ENCODE data around the gene RSBN1L. TPM values are rescaled to one million over a fixed set of nuclear protein-coding genes. Genes with fewer than 3 reads are reported as not detected.

RSBN1L gene
- polyA plus RNA-seq, 1 of the 3 experiments (the other 2 are of a cell fraction) = 6.5 TPM

DNA sequence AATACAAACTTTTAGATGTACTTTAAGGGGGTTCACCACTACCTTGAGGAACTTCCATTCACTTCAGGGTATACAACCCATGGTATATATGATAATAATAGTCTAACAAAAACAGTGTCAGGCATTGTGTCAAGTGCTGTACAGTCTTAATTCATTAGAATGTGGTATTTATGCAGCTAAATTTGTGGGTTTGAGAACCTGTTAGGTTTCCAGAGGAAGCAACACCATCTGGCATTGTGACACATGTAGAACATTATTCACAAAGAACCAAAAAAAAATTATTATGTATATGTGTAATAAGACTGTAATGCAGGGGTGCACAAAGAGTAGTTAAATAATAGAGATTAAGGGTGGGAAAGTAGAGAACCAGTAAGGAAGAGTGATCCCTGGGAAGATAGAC lies 75.6 kb downstream of the RSBN1L start:
- TF ChIP-seq RXRA (IDR thresholded peaks at IDR 0.05; ENCODE audit: borderline replicate concordance, low read depth) (no peak), SMC3 (IDR thresholded peaks at IDR 0.05; ENCODE audit: low read depth, low read length) (no peak), FOSL2 (IDR thresholded peaks at IDR 0.05; ENCODE audit: borderline replicate concordance, low read depth) (no peak), MXI1 (IDR thresholded peaks at IDR 0.05; ENCODE audit: low read depth, low read length) (no peak), TCF12 (IDR thresholded peaks at IDR 0.05) (no peak), RCOR1 (IDR thresholded peaks at IDR 0.05; ENCODE audit: low read length) (no peak), YY1 (IDR thresholded peaks at IDR 0.05; ENCODE audit: low read depth) (no peak)
- TF ChIP-seq, protein P1, sequence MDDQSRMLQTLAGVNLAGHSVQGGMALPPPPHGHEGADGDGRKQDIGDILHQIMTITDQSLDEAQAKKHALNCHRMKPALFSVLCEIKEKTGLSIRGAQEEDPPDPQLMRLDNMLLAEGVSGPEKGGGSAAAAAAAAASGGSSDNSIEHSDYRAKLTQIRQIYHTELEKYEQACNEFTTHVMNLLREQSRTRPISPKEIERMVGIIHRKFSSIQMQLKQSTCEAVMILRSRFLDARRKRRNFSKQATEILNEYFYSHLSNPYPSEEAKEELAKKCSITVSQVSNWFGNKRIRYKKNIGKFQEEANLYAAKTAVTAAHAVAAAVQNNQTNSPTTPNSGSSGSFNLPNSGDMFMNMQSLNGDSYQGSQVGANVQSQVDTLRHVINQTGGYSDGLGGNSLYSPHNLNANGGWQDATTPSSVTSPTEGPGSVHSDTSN (IDR thresholded peaks at IDR 0.05) = no peak
- TF ChIP-seq, protein P2, sequence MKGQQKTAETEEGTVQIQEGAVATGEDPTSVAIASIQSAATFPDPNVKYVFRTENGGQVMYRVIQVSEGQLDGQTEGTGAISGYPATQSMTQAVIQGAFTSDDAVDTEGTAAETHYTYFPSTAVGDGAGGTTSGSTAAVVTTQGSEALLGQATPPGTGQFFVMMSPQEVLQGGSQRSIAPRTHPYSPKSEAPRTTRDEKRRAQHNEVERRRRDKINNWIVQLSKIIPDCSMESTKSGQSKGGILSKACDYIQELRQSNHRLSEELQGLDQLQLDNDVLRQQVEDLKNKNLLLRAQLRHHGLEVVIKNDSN (IDR thresholded peaks at IDR 0.05; ENCODE audit: borderline replicate concordance, low read depth) = no peak
- Histone ChIP-seq H3K27me3 (ENCODE audit: insufficient read depth) (no peaks in the 10 kb centered on the region), H3K9ac (no peak overlapping the region), H2AFZ (ENCODE audit: low read depth) (no peak overlapping the region), H3K4me1 (ENCODE audit: control insufficient read depth in 1 of 2, insufficient read depth in 2 of 2, low read depth in 1 of 2, low read length in 1 of 2) (no peaks in the 10 kb centered on the region), H3K9me3 (peaks cover 9% of the 10 kb centered on the region), H3K27ac (ENCODE audit: low read depth in 2 of 2, low read length in 1 of 2) (no peak overlapping the region), H3K79me2 (ENCODE audit: insufficient read depth) (0 out of 2 replicates have a peak, but pooled peaks cover 4% of the 10 kb centered on the region), H3F3A (replicated peaks; ENCODE audit: insufficient read depth) (peaks cover under 1% of the 10 kb centered on the region), H3K4me3 (ENCODE audit: low read depth in 2 of 2, low read length in 1 of 2) (no peak overlapping the region), H3K4me2 (no peak overlapping the region), H3K36me3 (replicated peaks in 1 of 2; ENCODE audit: control insufficient read depth in 1 of 2, insufficient read depth in 2 of 2, low read length in 1 of 2) (peaks cover 19 to 59% of the 10 kb centered on the region in 2 experiments), H4K20me1 (ENCODE audit: insufficient read depth) (no peaks in the 10 kb centered on the region), H3K9me2 (no peaks in the 10 kb centered on the region)
- DNase-seq = no peak
- CTCF ChIA-PET = interaction anchor here (0.8 to 1.2 kb wide), 3 partner anchors 69 to 120 kb away, joined by 3 to 7 read pairs (median 4); no protein-coding TSS in a partner anchor
- POLR2A ChIA-PET = no interaction called here

DNA sequence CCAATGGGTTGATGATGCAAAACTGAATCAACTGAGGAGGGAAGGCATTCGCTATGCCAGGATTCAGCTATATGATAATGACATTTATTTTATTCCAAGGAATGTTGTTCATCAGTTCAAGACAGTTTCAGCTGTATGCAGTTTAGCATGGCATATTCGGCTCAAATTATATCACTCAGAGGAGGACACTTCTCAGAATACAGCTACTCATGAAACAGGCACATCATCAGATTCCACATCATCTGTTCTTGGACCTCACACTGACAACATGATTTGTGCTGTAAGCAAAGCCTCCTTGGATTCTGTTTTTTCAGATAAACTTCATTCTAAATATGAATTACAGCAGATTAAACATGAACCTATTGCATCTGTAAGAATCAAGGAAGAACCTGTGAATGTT lies 82.3 kb downstream of the RSBN1L start:
- H3K4me1 ChIP-seq (ENCODE audit: control insufficient read depth in 1 of 2, insufficient read depth in 2 of 2, low read depth in 1 of 2, low read length in 1 of 2) = no peaks in the 10 kb centered on the region
- ChIA-PET CTCF (interaction anchor here (1.1 to 2.4 kb wide), 2 partner anchors 120 to 127 kb away, joined by 6 read pairs; no protein-coding TSS in a partner anchor), POLR2A (no interaction called here)
- H3K27ac ChIP-seq (ENCODE audit: low read depth in 2 of 2, low read length in 1 of 2) = no peak overlapping the region
- H3K79me2 ChIP-seq (ENCODE audit: insufficient read depth) = 0 out of 2 replicates have a peak, but pooled peaks cover 4% of the 10 kb centered on the region
- peaks cover 15% of the 10 kb centered on the region for H3F3A ChIP-seq (replicated peaks; ENCODE audit: insufficient read depth)
- no peak overlapping the region for H3K9ac ChIP-seq
- peaks cover 15% of the 10 kb centered on the region for H3K9me3 ChIP-seq
- H3K36me3 ChIP-seq (replicated peaks in 1 of 2; ENCODE audit: control insufficient read depth in 1 of 2, insufficient read depth in 2 of 2, low read length in 1 of 2) = peaks cover 60 to 82% of the 10 kb centered on the region in 2 experiments
- H3K9me2 ChIP-seq = no peaks in the 10 kb centered on the region
- no peaks in the 10 kb centered on the region for H4K20me1 ChIP-seq (ENCODE audit: insufficient read depth)
- TF ChIP-seq NFIC (IDR thresholded peaks at IDR 0.05; ENCODE audit: borderline replicate concordance) (no peak), CHD2 (IDR thresholded peaks at IDR 0.05; ENCODE audit: low read length, partially characterized antibody) (no peak), RCOR1 (IDR thresholded peaks at IDR 0.05; ENCODE audit: low read length) (no peak), ELF1 (IDR thresholded peaks at IDR 0.05) (no peak), TEAD4 (IDR thresholded peaks at IDR 0.05; ENCODE audit: borderline replicate concordance, insufficient read depth) (no peak), FOXM1 (IDR thresholded peaks at IDR 0.05; ENCODE audit: low read depth) (no peak), TCF12 (IDR thresholded peaks at IDR 0.05) (no peak), EP300 (IDR thresholded peaks at IDR 0.05; ENCODE audit: borderline replicate concordance in 1 of 2, low read depth in 1 of 2, low read length in 1 of 2) (no peak), SMC3 (IDR thresholded peaks at IDR 0.05; ENCODE audit: low read depth, low read length) (no peak), FOSL2 (IDR thresholded peaks at IDR 0.05; ENCODE audit: borderline replicate concordance, low read depth) (no peak), YY1 (IDR thresholded peaks at IDR 0.05; ENCODE audit: low read depth) (no peak), FOXJ3 (CRISPR knock-in tag; IDR thresholded peaks at IDR 0.05) (no peak), TAF1 (IDR thresholded peaks at IDR 0.05; ENCODE audit: borderline replicate concordance, low read depth, low read length) (no peak)
- TF ChIP-seq, protein P3, sequence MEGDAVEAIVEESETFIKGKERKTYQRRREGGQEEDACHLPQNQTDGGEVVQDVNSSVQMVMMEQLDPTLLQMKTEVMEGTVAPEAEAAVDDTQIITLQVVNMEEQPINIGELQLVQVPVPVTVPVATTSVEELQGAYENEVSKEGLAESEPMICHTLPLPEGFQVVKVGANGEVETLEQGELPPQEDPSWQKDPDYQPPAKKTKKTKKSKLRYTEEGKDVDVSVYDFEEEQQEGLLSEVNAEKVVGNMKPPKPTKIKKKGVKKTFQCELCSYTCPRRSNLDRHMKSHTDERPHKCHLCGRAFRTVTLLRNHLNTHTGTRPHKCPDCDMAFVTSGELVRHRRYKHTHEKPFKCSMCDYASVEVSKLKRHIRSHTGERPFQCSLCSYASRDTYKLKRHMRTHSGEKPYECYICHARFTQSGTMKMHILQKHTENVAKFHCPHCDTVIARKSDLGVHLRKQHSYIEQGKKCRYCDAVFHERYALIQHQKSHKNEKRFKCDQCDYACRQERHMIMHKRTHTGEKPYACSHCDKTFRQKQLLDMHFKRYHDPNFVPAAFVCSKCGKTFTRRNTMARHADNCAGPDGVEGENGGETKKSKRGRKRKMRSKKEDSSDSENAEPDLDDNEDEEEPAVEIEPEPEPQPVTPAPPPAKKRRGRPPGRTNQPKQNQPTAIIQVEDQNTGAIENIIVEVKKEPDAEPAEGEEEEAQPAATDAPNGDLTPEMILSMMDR (IDR thresholded peaks at IDR 0.05) = no peak
- TF ChIP-seq, protein P4, sequence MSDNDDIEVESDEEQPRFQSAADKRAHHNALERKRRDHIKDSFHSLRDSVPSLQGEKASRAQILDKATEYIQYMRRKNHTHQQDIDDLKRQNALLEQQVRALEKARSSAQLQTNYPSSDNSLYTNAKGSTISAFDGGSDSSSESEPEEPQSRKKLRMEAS (IDR thresholded peaks at IDR 0.05; ENCODE audit: low read depth) = no peak
- H3K4me2 ChIP-seq = no peak overlapping the region
- no peak for DNase-seq
- 98% methylated on average over 2 of the region's 2 CpGs for WGBS (ENCODE audit: low lambda C conversion rate)
- no peaks in the 10 kb centered on the region for H3K27me3 ChIP-seq (ENCODE audit: insufficient read depth)
- H2AFZ ChIP-seq (ENCODE audit: low read depth) = no peak overlapping the region
- H3K4me3 ChIP-seq (ENCODE audit: low read depth in 2 of 2, low read length in 1 of 2) = no peak overlapping the region
